HepG2 (cell line): ENCODE results near the gene LDLR. TPM values are rescaled to one million over a fixed set of nuclear protein-coding genes. Genes with fewer than 3 reads are reported as not detected.
A peak's percentile ranks its signal among the peaks of the same experiment; 100 is the strongest.

Source experiments
- ATAC-seq: fragments of 200-7000 bp; cut with Tn5 transposase; 3 replicates; pipeline ENCODE4 v1.9.1; 2020; ENCODE audit warnings: mild to moderate bottlenecking, moderate library complexity
- BruUV-seq: library from RNA; stranded (reverse); fragments of 400-500 nt; replicated peaks from 2 replicates; lab custom pipeline; 2021; lab: Mats Ljungman, UMichigan
- CTCF ChIA-PET: fragments of 300-600 bp; formaldehyde crosslinking; extraction: SDS; loops from one replicate; lab custom pipeline; 2021; ENCODE audit warnings: low total read pairs, inconsistent platforms, low intra/inter-chr PET ratio; lab: Yijun Ruan, JAX
- POLR2A ChIA-PET: fragments of 350-600 bp; sonication (Branson Sonifier 250); formaldehyde crosslinking; loops from one replicate; lab custom pipeline; 2020; ENCODE audit warnings: antibody characterized with exemption, inconsistent platforms; lab: Yijun Ruan, JAX
- DNase-seq: peaks from one replicate; pipeline ENCODE4 v3.0.0-alpha.2; 2015; ENCODE audit warnings: low spot score
- FAIRE-seq: peaks from 3 replicates; lab custom pipeline; 2011; peaks lifted over from hg19 to GRCh38; lab: Jason Lieb, UNC
- H2AFZ ChIP-seq: one replicate; pipeline ENCODE4 v1.6.1; 2011; ENCODE audit warnings: low read length, inconsistent platforms
- H3K27ac ChIP-seq: fragments of 300-600 bp; 3 replicates; pipeline ENCODE4 v1.8.0; 2011; ENCODE audit warnings: mixed run types, mild to moderate bottlenecking, mixed read lengths, low read length, inconsistent platforms; ENCODE audit not compliant: insufficient read depth; ENCODE audit errors: extremely low read length
- H3K27me3 ChIP-seq, 2 experiments: fragments of 200-600 bp in 1 of 2; 2 replicates in 1 of 2; 3 replicates in 1 of 2; pipeline versions ENCODE4 v1.6.0 to v1.8.0; 2011; ENCODE audit warnings: low read length in 2 of 2, mild to moderate bottlenecking in 2 of 2, moderate library complexity in 2 of 2, inconsistent platforms in 1 of 2; ENCODE audit not compliant: insufficient read depth in 2 of 2, control insufficient read depth in 1 of 2
- H3K36me3 ChIP-seq, 2 experiments: fragments of 200-600 bp in 1 of 2; replicated peaks in 1 of 2; 2 replicates in 1 of 2; 3 replicates in 1 of 2; pipeline versions ENCODE4 v1.5.1 to v1.8.0; 2011; ENCODE audit warnings: low read length in 2 of 2, inconsistent platforms in 1 of 2; ENCODE audit not compliant: insufficient read depth in 2 of 2, control insufficient read depth in 1 of 2
- H3K4me1 ChIP-seq: 2 replicates; pipeline ENCODE4 v1.5.1; 2012; ENCODE audit warnings: low read length, inconsistent platforms; ENCODE audit not compliant: insufficient read depth
- H3K4me2 ChIP-seq: 2 replicates; pipeline ENCODE4 v1.6.0; 2011; ENCODE audit warnings: low read depth, low read length, inconsistent platforms
- H3K4me3 ChIP-seq, 3 experiments: fragments of 200-600 bp in 1 of 3; sonication (generic), shearing (Covaris generic) in 1 of 3; replicated peaks in 1 of 3; 2 replicates each; pipeline ENCODE4 v1.5.1; 2011 to 2016; ENCODE audit warnings: low read length in 3 of 3, inconsistent platforms in 2 of 3, low read depth in 2 of 3, mild to moderate bottlenecking in 2 of 3, control low read depth in 1 of 3, mixed read lengths in 1 of 3; ENCODE audit not compliant: insufficient read depth in 1 of 3
- H3K79me2 ChIP-seq: one replicate; pipeline ENCODE4 v1.6.1; 2011; ENCODE audit warnings: low read length, inconsistent platforms; ENCODE audit not compliant: insufficient read depth
- H3K9ac ChIP-seq: 2 replicates; pipeline ENCODE4 v1.6.0; 2011; ENCODE audit warnings: mild to moderate bottlenecking, low read depth, low read length, inconsistent platforms; ENCODE audit not compliant: insufficient read depth
- H3K9me3 ChIP-seq: 2 replicates; pipeline ENCODE4 v1.5.1; 2012; ENCODE audit warnings: mild to moderate bottlenecking, low read length
- H4K20me1 ChIP-seq: 2 replicates; pipeline ENCODE4 v1.6.0; 2011; ENCODE audit warnings: inconsistent platforms, mild to moderate bottlenecking, low read length, moderate library complexity; ENCODE audit not compliant: insufficient read depth
- CEBPB ChIP-seq: IDR thresholded peaks from 2 replicates; pipeline ENCODE4 v1.6.1; 2011; ENCODE audit warnings: low read depth, low read length, improper control_type of control experiment, borderline replicate concordance
- CEBPG ChIP-seq: IDR thresholded peaks from 2 replicates; pipeline ENCODE4 v1.6.1; 2016
- RAD21 ChIP-seq: fragments of 450-650 bp; formaldehyde crosslinking; IDR thresholded peaks from 2 replicates; pipeline ENCODE4 v1.5.0; 2020; ENCODE audit warnings: mild to moderate bottlenecking
- WGBS: methylation state at CpG from one replicate; pipeline ENCODE4 v1.1.6; 2017; ENCODE audit warnings: low lambda C conversion rate; 5-methylcytosine and 5-hydroxymethylcytosine counted together
- in situ Hi-C: cut with HindIII; loops from 2 replicates; pipeline ENCODE4 v1.10.0; 2017; ENCODE audit warnings: low pct_unique_long_range_greater_than_20kb; ENCODE audit not compliant: extremely low pct_ligation_motif_present
- intact Hi-C: fragments of 100-400 bp; cut with micrococcal nuclease; formaldehyde crosslinking; loops from one replicate; pipeline ENCODE4 v1.10.0; 2022; ENCODE audit not compliant: unreplicated experiment
- microRNA-seq: library from miRNA; unstranded; fragments of <30 nt; microRNA quantifications from one replicate; pipeline ENCODE4, GENCODE V29; 2020
- polyA plus RNA-seq, 8 experiments: library from polyadenylated mRNA; depleted of rRNA in 3 of 8; stranded (reverse) in 7 of 8; unstranded in 1 of 8; fragments of >200 nt; fragmentation: Illumina TruSeq in 4 of 8; extraction: Trizol in 4 of 8; gene quantifications; 2 replicates each; pipeline versions ENCODE4 v1.2.1 to v1.2.3, GENCODE V29; 2011 to 2016; ENCODE audit warnings: low read depth in 4 of 8, missing spikeins in 1 of 8, mixed read lengths in 1 of 8; ENCODE audit not compliant: insufficient read depth in 1 of 8
- total RNA-seq, 5 experiments: library from RNA; depleted of rRNA; stranded (reverse); fragments of >200 nt; fragmentation: Illumina TruSeq; extraction: Trizol; gene quantifications; 2 replicates each; pipeline ENCODE4 v1.2.3, GENCODE V29; 2016; ENCODE audit warnings: low read depth in 1 of 5

The LDLR gene
- total and polyA plus RNA-seq, 2 of the 13 experiments (the other 11 are each of a cell fraction or from before 2014, with no cell fraction given) = 51.6 to 92.5 TPM

- no TSS peak for BruUV-seq
- 100% methylated on average over 4 of the region's 4 CpGs for WGBS
- no peak overlapping the region for H2AFZ ChIP-seq
- no peak overlapping the region for H3K27ac ChIP-seq
- in situ Hi-C loops = no loop called here
- intact Hi-C loops = no loop called here
- ATAC-seq (no peak), DNase-seq (no peak), FAIRE-seq (no peak)
- no peaks in the 10 kb centered on the region for H4K20me1 ChIP-seq
- H3K36me3 ChIP-seq = peaks cover 0 to 6% of the 10 kb centered on the region in 2 experiments; a peak in 1 of 5 replicates
- peaks cover 8% of the 10 kb centered on the region; the same call in 1 of the 2 replicates for H3K4me1 ChIP-seq
- no peaks in the 10 kb centered on the region for H3K79me2 ChIP-seq
- no peak overlapping the region for H3K9ac ChIP-seq
- no peaks in the 10 kb centered on the region for H3K9me3 ChIP-seq
- no peaks in the 10 kb centered on the region for H3K27me3 ChIP-seq
- no peak overlapping the region for H3K4me2 ChIP-seq
- no peak overlapping the region for H3K4me3 ChIP-seq
- TF ChIP-seq RAD21 (CRISPR knock-in tag) (no peak), CEBPB (peak; percentile 90), CEBPG (CRISPR knock-in tag) (peak; percentile 65)
- CTCF ChIA-PET = no interaction called here
- POLR2A ChIA-PET = no interaction called here
Measured at GRCh38 chr19:11181488-11181887, 92.2 kb downstream of the LDLR start.

Small RNA genes lying within 50 kb of the gene (microRNA-seq; reads per million reads assigned to microRNA genes)
- 7.0 reads per million, percentile 40 among the genes with 10 or more reads in this experiment for gene MIR6886

Other genes starting within 250 kb of the LDLR start
- gene C19orf38, start 241.0 kb upstream of the LDLR start, total RNA-seq (2016; rRNA removed; fragmentation: Illumina TruSeq; extraction: Trizol) = not detected in 2 replicates
- gene C19orf38, start 241.0 kb upstream of the LDLR start, polyA plus RNA-seq (2011; rRNA removed) = 0.10 and 0.11 TPM in 2 replicates
- 21.9 and 27.6 TPM in 2 replicates for gene CARM1, start 217.9 kb upstream of the LDLR start, total RNA-seq (2016; rRNA removed; fragmentation: Illumina TruSeq; extraction: Trizol)
- gene CARM1, start 217.9 kb upstream of the LDLR start, polyA plus RNA-seq (2011; rRNA removed) = 53.0 and 55.8 TPM in 2 replicates
- gene YIPF2, start 160.8 kb upstream of the LDLR start, total RNA-seq (2016; rRNA removed; fragmentation: Illumina TruSeq; extraction: Trizol) = 22.7 and 37.3 TPM in 2 replicates
- 53.2 and 59.7 TPM in 2 replicates for gene YIPF2, start 160.8 kb upstream of the LDLR start, polyA plus RNA-seq (2011; rRNA removed)
- 25.6 and 33.8 TPM in 2 replicates for gene TIMM29, start 160.7 kb upstream of the LDLR start, total RNA-seq (2016; rRNA removed; fragmentation: Illumina TruSeq; extraction: Trizol)
- gene TIMM29, start 160.7 kb upstream of the LDLR start, polyA plus RNA-seq (2011; rRNA removed) = 7.0 and 7.1 TPM in 2 replicates
- gene SMARCA4, start 128.4 kb upstream of the LDLR start, total RNA-seq (2016; rRNA removed; fragmentation: Illumina TruSeq; extraction: Trizol) = 45.9 and 61.5 TPM in 2 replicates
- gene SMARCA4, start 128.4 kb upstream of the LDLR start, polyA plus RNA-seq (2011; rRNA removed) = 25.4 and 28.7 TPM in 2 replicates
- gene SPC24, start 66.3 kb downstream of the LDLR start, total RNA-seq (2016; rRNA removed; fragmentation: Illumina TruSeq; extraction: Trizol) = 46.2 and 63.2 TPM in 2 replicates
- gene SPC24, start 66.3 kb downstream of the LDLR start, polyA plus RNA-seq (2011; rRNA removed) = 8.8 and 10.0 TPM in 2 replicates
- gene KANK2, start 108.1 kb downstream of the LDLR start, total RNA-seq (2016; rRNA removed; fragmentation: Illumina TruSeq; extraction: Trizol) = 11.0 and 12.9 TPM in 2 replicates
- 5.7 and 6.8 TPM in 2 replicates for gene KANK2, start 108.1 kb downstream of the LDLR start, polyA plus RNA-seq (2011; rRNA removed)
- 9.8 and 27.3 TPM in 2 replicates for gene ANGPTL8, start 150.2 kb downstream of the LDLR start, total RNA-seq (2016; rRNA removed; fragmentation: Illumina TruSeq; extraction: Trizol)
- gene ANGPTL8, start 150.2 kb downstream of the LDLR start, polyA plus RNA-seq (2011; rRNA removed) = 243 and 436 TPM in 2 replicates
- 4.1 and 5.4 TPM in 2 replicates for gene DOCK6, start 173.1 kb downstream of the LDLR start, total RNA-seq (2016; rRNA removed; fragmentation: Illumina TruSeq; extraction: Trizol)
- gene DOCK6, start 173.1 kb downstream of the LDLR start, polyA plus RNA-seq (2011; rRNA removed) = 38.1 and 46.6 TPM in 2 replicates
- not detected in 2 replicates for gene TSPAN16, start 206.7 kb downstream of the LDLR start, total RNA-seq (2016; rRNA removed; fragmentation: Illumina TruSeq; extraction: Trizol)
- gene TSPAN16, start 206.7 kb downstream of the LDLR start, polyA plus RNA-seq (2011; rRNA removed) = not detected in 2 replicates